PC-9 (cell line): ENCODE data around the gene NGEF. TPM values are rescaled to one million over a fixed set of nuclear protein-coding genes. Genes with fewer than 3 reads are reported as not detected.

Experiments
- BruUV-seq: library from RNA; stranded (reverse); fragments of 400-500 nt; replicated peaks from 2 replicates; lab custom pipeline; 2021; lab: Mats Ljungman, UMichigan
- CTCF ChIA-PET: fragments of 300-600 bp; sonication (Branson Sonifier 250); formaldehyde crosslinking; loops from one replicate; lab custom pipeline; 2022; ENCODE audit warnings: antibody characterized with exemption; lab: Charles Lee
- POLR2A ChIA-PET: fragments of 300-600 bp; sonication (Branson Sonifier 250); formaldehyde crosslinking; loops from one replicate; lab custom pipeline; 2022; ENCODE audit warnings: antibody characterized with exemption; ENCODE audit not compliant: unreplicated experiment; lab: Charles Lee
- DNase-seq, 2 experiments: peaks; one replicate each; pipeline versions ENCODE4 v3.0.0 to v3.0.0-alpha.2; 2015 to 2022; ENCODE audit warnings: mixed read lengths in 1 of 2
- H2AFZ ChIP-seq: fragments of 200-600 bp; sonication (generic); 2 replicates; pipeline ENCODE4 v1.8.1; 2017; ENCODE audit warnings: antibody characterized with exemption
- H3F3A ChIP-seq: fragments of 200-600 bp; sonication (generic); 2 replicates; pipeline ENCODE4 v1.8.1; 2017; ENCODE audit warnings: antibody characterized with exemption, mild to moderate bottlenecking, low read depth; ENCODE audit not compliant: insufficient read depth
- H3K27ac ChIP-seq: fragments of 200-600 bp; sonication (generic); 2 replicates; pipeline ENCODE4 v1.6.1; 2016; ENCODE audit warnings: mixed run types
- H3K27me3 ChIP-seq: fragments of 200-600 bp; sonication (generic); 2 replicates; pipeline ENCODE4 v1.6.1; 2016; ENCODE audit warnings: low read depth, mixed run types; ENCODE audit not compliant: insufficient read depth
- H3K36me3 ChIP-seq: fragments of 200-600 bp; sonication (generic); 2 replicates; pipeline ENCODE4 v1.6.1; 2016; ENCODE audit warnings: low read depth, mixed run types
- H3K4me1 ChIP-seq: fragments of 200-600 bp; sonication (generic); replicated peaks from 2 replicates; pipeline ENCODE4 v1.6.1; 2016; ENCODE audit warnings: mixed run types; ENCODE audit not compliant: insufficient read depth
- H3K4me2 ChIP-seq: fragments of 200-600 bp; sonication (generic); 2 replicates; pipeline ENCODE4 v1.6.1; 2017; ENCODE audit warnings: mixed run types
- H3K4me3 ChIP-seq: fragments of 200-600 bp; sonication (generic); 2 replicates; pipeline ENCODE4 v1.6.1; 2016; ENCODE audit warnings: mixed run types
- H3K79me2 ChIP-seq: fragments of 200-600 bp; sonication (generic); 2 replicates; pipeline ENCODE4 v1.6.1; 2017; ENCODE audit warnings: low read depth, mixed run types
- H3K9me2 ChIP-seq: fragments of 200-600 bp; sonication (generic); 2 replicates; pipeline ENCODE4 v1.8.1; 2017; ENCODE audit warnings: mild to moderate bottlenecking; ENCODE audit not compliant: insufficient read depth
- H3K9me3 ChIP-seq: fragments of 200-600 bp; sonication (generic); 2 replicates; pipeline ENCODE4 v1.8.1; 2016; ENCODE audit warnings: low read depth; ENCODE audit not compliant: insufficient read depth
- H4K20me1 ChIP-seq: fragments of 200-600 bp; sonication (generic); 2 replicates; pipeline ENCODE4 v1.8.1; 2017; ENCODE audit not compliant: insufficient read depth
- EZH2 ChIP-seq: fragments of 200-600 bp; sonication (generic); IDR thresholded peaks from 2 replicates; pipeline ENCODE4 v1.8.0; 2017; ENCODE audit warnings: antibody characterized with exemption, low read depth
- intact Hi-C: fragments of 100-400 bp; cut with micrococcal nuclease; formaldehyde crosslinking; loops from one replicate; pipeline ENCODE4 v1.10.0; 2022; ENCODE audit not compliant: unreplicated experiment
- total RNA-seq: library from RNA; stranded (reverse); gene quantifications from 2 replicates; pipeline ENCODE4 v1.2.3, GENCODE V29; 2021
- TF ChIP-seq, protein P1 (sequence below): fragments of 200-600 bp; sonication (generic); conservative IDR thresholded peaks from 2 replicates; pipeline ENCODE4 v1.6.1; 2017; ENCODE audit warnings: mixed run types, antibody characterized with exemption, mild to moderate bottlenecking, moderate library complexity

Gene NGEF
- total RNA-seq, 1 experiment from 2014 or later: 55.3 TPM

- Histone ChIP-seq H3K36me3 (0 out of 2 replicates have a peak, but pooled peaks cover under 1% of the 10 kb centered on the region), H3K4me3 (no peak overlapping the region), H3K27me3 (no peaks in the 10 kb centered on the region), H3K4me1 (no peaks in the 10 kb centered on the region), H2AFZ (no peak overlapping the region), H3K27ac (peak overlapping the region; percentile 17; the same call in 1 of the 2 replicates), H4K20me1 (no peaks in the 10 kb centered on the region; the same call in 1 of the 2 replicates), H3K79me2 (no peaks in the 10 kb centered on the region), H3K9me3 (no peaks in the 10 kb centered on the region), H3F3A (peaks cover 5% of the 10 kb centered on the region; the same call in 1 of the 2 replicates), H3K9me2 (no peaks in the 10 kb centered on the region), H3K4me2 (no peak overlapping the region)
- BruUV-seq: no TSS peak
- intact Hi-C loops: no loop called here
- POLR2A ChIA-PET: no interaction called here
- peak in 1 of 2 experiments; percentile 59 for DNase-seq
- CTCF ChIA-PET: no interaction called here
- TF ChIP-seq EZH2: no peak
- TF ChIP-seq, protein P1, sequence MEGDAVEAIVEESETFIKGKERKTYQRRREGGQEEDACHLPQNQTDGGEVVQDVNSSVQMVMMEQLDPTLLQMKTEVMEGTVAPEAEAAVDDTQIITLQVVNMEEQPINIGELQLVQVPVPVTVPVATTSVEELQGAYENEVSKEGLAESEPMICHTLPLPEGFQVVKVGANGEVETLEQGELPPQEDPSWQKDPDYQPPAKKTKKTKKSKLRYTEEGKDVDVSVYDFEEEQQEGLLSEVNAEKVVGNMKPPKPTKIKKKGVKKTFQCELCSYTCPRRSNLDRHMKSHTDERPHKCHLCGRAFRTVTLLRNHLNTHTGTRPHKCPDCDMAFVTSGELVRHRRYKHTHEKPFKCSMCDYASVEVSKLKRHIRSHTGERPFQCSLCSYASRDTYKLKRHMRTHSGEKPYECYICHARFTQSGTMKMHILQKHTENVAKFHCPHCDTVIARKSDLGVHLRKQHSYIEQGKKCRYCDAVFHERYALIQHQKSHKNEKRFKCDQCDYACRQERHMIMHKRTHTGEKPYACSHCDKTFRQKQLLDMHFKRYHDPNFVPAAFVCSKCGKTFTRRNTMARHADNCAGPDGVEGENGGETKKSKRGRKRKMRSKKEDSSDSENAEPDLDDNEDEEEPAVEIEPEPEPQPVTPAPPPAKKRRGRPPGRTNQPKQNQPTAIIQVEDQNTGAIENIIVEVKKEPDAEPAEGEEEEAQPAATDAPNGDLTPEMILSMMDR: no peak
Observed at GRCh38 chr2:232863996-232864395, 149.1 kb downstream of the NGEF start.

DNA sequence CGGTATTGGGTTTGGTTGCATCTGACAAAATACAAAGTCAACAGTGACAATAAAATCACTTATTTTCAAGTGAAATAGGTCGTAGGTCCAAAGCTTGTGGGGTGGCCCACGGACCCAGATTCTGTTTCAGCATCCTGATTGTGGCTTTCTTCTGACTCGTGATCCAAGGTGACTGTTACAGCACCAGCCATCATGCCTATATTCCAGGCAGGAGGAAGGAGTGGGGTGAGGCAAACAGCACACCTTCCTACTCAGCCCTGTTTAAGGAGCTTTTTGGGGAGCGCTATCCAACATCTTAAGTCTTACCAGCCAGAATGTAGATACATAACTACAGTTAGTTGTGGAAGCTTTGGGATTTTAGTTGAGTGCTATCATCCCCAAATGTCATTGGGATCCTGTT lies 151.7 kb downstream of the NGEF start:
- Histone ChIP-seq H3K9me2 (no peaks in the 10 kb centered on the region), H3K79me2 (no peaks in the 10 kb centered on the region), H2AFZ (no peak overlapping the region), H4K20me1 (no peaks in the 10 kb centered on the region; the same call in 1 of the 2 replicates), H3K27me3 (no peaks in the 10 kb centered on the region), H3K27ac (no peak overlapping the region), H3F3A (peaks cover 17% of the 10 kb centered on the region), H3K36me3 (peaks cover 22% of the 10 kb centered on the region; the same call in 1 of the 2 replicates), H3K9me3 (no peaks in the 10 kb centered on the region), H3K4me2 (no peak overlapping the region), H3K4me1 (peaks cover 15% of the 10 kb centered on the region), H3K4me3 (no peak overlapping the region)
- ChIA-PET POLR2A (no interaction called here), CTCF (no interaction called here)
- DNase-seq: no peak
- no TSS peak for BruUV-seq
- intact Hi-C loops: no loop called here
- TF ChIP-seq, protein P1: no peak
- no peak for TF ChIP-seq EZH2

DNA sequence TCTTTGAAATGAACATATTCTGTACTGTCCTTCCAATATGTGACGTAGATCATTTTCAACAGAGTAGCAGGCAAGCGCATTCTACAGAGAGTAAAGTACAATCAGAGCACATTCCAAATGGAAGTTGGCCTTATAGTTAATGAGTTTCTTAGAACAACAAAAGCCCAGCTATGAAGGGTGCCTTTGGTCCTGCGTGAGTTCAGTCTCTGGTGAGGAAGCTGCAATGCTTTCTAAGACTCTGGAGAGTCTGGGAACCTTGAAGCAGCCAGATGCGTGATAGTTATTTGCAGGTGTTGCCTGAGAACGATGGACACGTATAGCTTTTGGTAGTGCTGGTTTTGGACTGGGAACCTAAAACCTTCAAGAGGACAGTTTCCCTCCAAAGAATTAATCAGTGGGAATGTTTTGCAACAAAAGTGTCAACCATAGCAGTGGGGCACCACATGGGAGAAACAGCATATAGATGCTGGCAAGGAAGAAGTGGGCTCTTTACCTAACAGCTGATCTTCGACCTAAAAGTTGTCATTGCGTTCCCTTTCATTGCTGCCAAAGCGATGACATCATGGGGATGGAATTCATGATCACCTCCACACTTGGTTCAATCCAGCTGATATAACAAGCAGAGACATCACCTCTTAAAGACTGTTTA lies 152.3 kb downstream of the NGEF start:
- intact Hi-C loops: no loop called here
- H3K4me3 ChIP-seq: no peak overlapping the region
- H3K9me2 ChIP-seq: no peaks in the 10 kb centered on the region
- TF ChIP-seq, protein P1: no peak
- no peak for TF ChIP-seq EZH2
- H3K9me3 ChIP-seq: no peaks in the 10 kb centered on the region
- H3K27me3 ChIP-seq: no peaks in the 10 kb centered on the region
- no TSS peak for BruUV-seq
- no peak overlapping the region for H3K4me2 ChIP-seq
- no peak overlapping the region for H2AFZ ChIP-seq
- no peak for DNase-seq
- H4K20me1 ChIP-seq: no peaks in the 10 kb centered on the region; the same call in 1 of the 2 replicates
- peaks cover 28% of the 10 kb centered on the region; the same call in 1 of the 2 replicates for H3K36me3 ChIP-seq
- no peak overlapping the region for H3K27ac ChIP-seq
- H3K4me1 ChIP-seq: peaks cover 21% of the 10 kb centered on the region
- ChIA-PET CTCF (interaction anchor here (1.3 kb wide), 1 partner anchor 13 kb away, joined by 3 read pairs; no protein-coding TSS in a partner anchor), POLR2A (no interaction called here)
- no peaks in the 10 kb centered on the region for H3K79me2 ChIP-seq
- peaks cover 24% of the 10 kb centered on the region for H3F3A ChIP-seq
